Fibroblast of villous mesenchyme (primary cell): ENCODE measurements around the gene TEX14. TPM values are rescaled to one million over a fixed set of nuclear protein-coding genes. Genes with fewer than 3 reads are reported as not detected.
"Not testable (repeated sequence)": the region's sequence is repeated elsewhere in the genome, so short reads cannot be mapped to it uniquely, and the experiment has no call there.

Experiments
- DNase-seq: peaks from one replicate; pipeline ENCODE4 v3.0.0-alpha.2; 2010; ENCODE audit warnings: low read depth
- H3K4me3 ChIP-seq: 2 replicates; pipeline ENCODE4 v1.5.1; 2011; ENCODE audit warnings: low read depth, mild to moderate bottlenecking, low read length
- CTCF ChIP-seq: IDR thresholded peaks from 2 replicates; pipeline ENCODE4 v1.5.1; 2012; ENCODE audit warnings: low read depth, mild to moderate bottlenecking, low read length; ENCODE audit not compliant: insufficient read depth
- total RNA-seq: library from RNA; depleted of rRNA; stranded (reverse); fragments of >200 nt; gene quantifications from 2 replicates; pipeline ENCODE4 v1.2.3, GENCODE V29; 2012

Gene TEX14
- total RNA-seq, 1 donor: 0.43 TPM

GRCh38 chr17:58590377-58590776, 101.5 kb downstream of the TEX14 start:
- no peak overlapping the region for H3K4me3 ChIP-seq
- no peak for TF ChIP-seq CTCF
- no peak for DNase-seq

- no peak overlapping the region for H3K4me3 ChIP-seq
- TF ChIP-seq CTCF: peak; percentile 98
- DNase-seq: peak; percentile 40
Observed at GRCh38 chr17:58587713-58588117, 104.1 kb downstream of the TEX14 start.

GRCh38 chr17:58586009-58586644, 105.7 kb downstream of the TEX14 start:
- no peak for TF ChIP-seq CTCF
- DNase-seq: no peak
- no peak overlapping the region for H3K4me3 ChIP-seq

GRCh38 chr17:58585554-58585953, 106.3 kb downstream of the TEX14 start:
- H3K4me3 ChIP-seq: no peak overlapping the region
- no peak for TF ChIP-seq CTCF
- DNase-seq: no peak

- no peak overlapping the region for H3K4me3 ChIP-seq
- DNase-seq: no peak
- no peak for TF ChIP-seq CTCF
Observed at GRCh38 chr17:58583486-58583885, 108.4 kb downstream of the TEX14 start.

- H3K4me3 ChIP-seq, DNase-seq: not testable (repeated sequence)
Observed at GRCh38 chr17:58582718-58583117, 109.1 kb downstream of the TEX14 start.

GRCh38 chr17:58580671-58581070, 111.2 kb downstream of the TEX14 start:
- TF ChIP-seq CTCF: no peak
- DNase-seq: no peak
- H3K4me3 ChIP-seq: no peak overlapping the region
